OCI-LY1 (cell line): Measurements from ENCODE around the gene TAS2R41.

Experiments used
- EZH2 ChIP-seq: fragments of 200-600 bp; sonication (generic), shearing (Covaris generic); IDR thresholded peaks from 2 replicates; pipeline ENCODE4 v1.8.0; 2017; ENCODE audit warnings: borderline replicate concordance, mixed run types, mild to moderate bottlenecking, antibody characterized with exemption, low read length, moderate library complexity, mixed read lengths
- TF ChIP-seq, protein P1 (sequence below): fragments of 200-600 bp; sonication (generic), shearing (Covaris generic); IDR thresholded peaks from 2 replicates; pipeline ENCODE4 v1.5.1; 2017; ENCODE audit warnings: mild to moderate bottlenecking, antibody characterized with exemption, low read length, moderate library complexity, mixed read lengths

DNA sequence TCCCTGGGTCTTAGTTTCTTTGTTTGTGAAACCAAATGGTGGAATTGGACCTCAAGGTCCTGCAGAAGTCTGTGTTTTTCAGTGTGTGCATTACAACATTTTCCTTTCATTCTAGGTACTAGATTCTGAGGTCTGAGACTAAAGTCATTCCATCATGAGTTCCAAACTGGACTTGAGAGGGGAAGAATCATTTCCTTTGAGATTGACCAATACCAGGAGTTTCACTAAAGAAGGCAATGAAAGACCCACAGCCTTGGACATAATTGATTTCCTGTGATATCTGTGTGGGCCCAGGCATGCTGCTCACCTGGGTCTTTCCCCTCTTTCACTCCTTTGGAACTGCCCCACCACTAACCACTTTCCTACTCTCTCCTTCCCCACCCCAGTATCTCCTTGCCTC is 18.2 kb downstream of the TAS2R41 start:
- TF ChIP-seq EZH2, result no peak
- TF ChIP-seq, protein P1, sequence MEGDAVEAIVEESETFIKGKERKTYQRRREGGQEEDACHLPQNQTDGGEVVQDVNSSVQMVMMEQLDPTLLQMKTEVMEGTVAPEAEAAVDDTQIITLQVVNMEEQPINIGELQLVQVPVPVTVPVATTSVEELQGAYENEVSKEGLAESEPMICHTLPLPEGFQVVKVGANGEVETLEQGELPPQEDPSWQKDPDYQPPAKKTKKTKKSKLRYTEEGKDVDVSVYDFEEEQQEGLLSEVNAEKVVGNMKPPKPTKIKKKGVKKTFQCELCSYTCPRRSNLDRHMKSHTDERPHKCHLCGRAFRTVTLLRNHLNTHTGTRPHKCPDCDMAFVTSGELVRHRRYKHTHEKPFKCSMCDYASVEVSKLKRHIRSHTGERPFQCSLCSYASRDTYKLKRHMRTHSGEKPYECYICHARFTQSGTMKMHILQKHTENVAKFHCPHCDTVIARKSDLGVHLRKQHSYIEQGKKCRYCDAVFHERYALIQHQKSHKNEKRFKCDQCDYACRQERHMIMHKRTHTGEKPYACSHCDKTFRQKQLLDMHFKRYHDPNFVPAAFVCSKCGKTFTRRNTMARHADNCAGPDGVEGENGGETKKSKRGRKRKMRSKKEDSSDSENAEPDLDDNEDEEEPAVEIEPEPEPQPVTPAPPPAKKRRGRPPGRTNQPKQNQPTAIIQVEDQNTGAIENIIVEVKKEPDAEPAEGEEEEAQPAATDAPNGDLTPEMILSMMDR, result no peak
